Endothelial cell of umbilical vein (primary cell): ENCODE data around the gene PGAP3. TPM values are rescaled to one million over a fixed set of nuclear protein-coding genes. Genes with fewer than 3 reads are reported as not detected.

Experiments
- BruUV-seq: library from RNA; stranded (reverse); fragments of 400-500 nt; replicated peaks from 2 replicates; lab custom pipeline; 2021; lab: Mats Ljungman, UMichigan
- CTCF ChIA-PET: fragments of 300-600, 350-600 bp; sonication (Branson Sonifier 250); formaldehyde crosslinking; loops from one replicate; lab custom pipeline; 2021; ENCODE audit warnings: antibody characterized with exemption, inconsistent platforms; lab: Charles Lee
- POLR2A ChIA-PET: fragments of 300-600, 350-600 bp; sonication (Branson Sonifier 250); formaldehyde crosslinking; loops from one replicate; lab custom pipeline; 2021; ENCODE audit warnings: antibody characterized with exemption, inconsistent platforms; lab: Charles Lee
- DNase-seq: peaks from one replicate; pipeline ENCODE4 v3.0.0-alpha.2; 2011; ENCODE audit warnings: low read depth, low spot score
- FAIRE-seq: peaks from 2 replicates; lab custom pipeline; 2011; peaks lifted over from hg19 to GRCh38; lab: Jason Lieb, UNC
- H2AFZ ChIP-seq: 2 replicates; pipeline ENCODE4 v1.6.0; 2012; ENCODE audit warnings: low read depth, low read length, control low read depth, inconsistent platforms
- H3K27ac ChIP-seq: 2 replicates; pipeline ENCODE4 v1.5.1; 2011; ENCODE audit warnings: low read depth, mild to moderate bottlenecking, control low read depth, low read length, moderate library complexity; ENCODE audit not compliant: insufficient read depth
- H3K27me3 ChIP-seq, 2 experiments: 2 replicates each; pipeline versions ENCODE4 v1.6.0 to v1.6.1; 2011; ENCODE audit warnings: low read length in 2 of 2, mixed read lengths in 1 of 2; ENCODE audit not compliant: control insufficient read depth in 2 of 2, insufficient read depth in 2 of 2
- H3K36me3 ChIP-seq, 2 experiments: 2 replicates in 1 of 2; 3 replicates in 1 of 2; pipeline ENCODE4 v1.5.1; 2011; ENCODE audit warnings: low read length in 2 of 2, mild to moderate bottlenecking in 1 of 2, moderate library complexity in 1 of 2; ENCODE audit not compliant: control insufficient read depth in 2 of 2, insufficient read depth in 2 of 2; ENCODE audit errors: extremely low read depth in 1 of 2
- H3K4me1 ChIP-seq: 3 replicates; pipeline ENCODE4 v1.5.1; 2011; ENCODE audit warnings: mild to moderate bottlenecking, low read length; ENCODE audit not compliant: control insufficient read depth, insufficient read depth; ENCODE audit errors: extremely low read depth
- H3K4me2 ChIP-seq: 2 replicates; pipeline ENCODE4 v1.6.1; 2011; ENCODE audit warnings: low read length, control low read depth, mixed read lengths; ENCODE audit not compliant: insufficient read depth
- H3K4me3 ChIP-seq, 3 experiments: fragments of 200-600 bp in 1 of 3; sonication (generic), shearing (Covaris generic) in 1 of 3; replicated peaks in 1 of 3; 2 replicates each; pipeline ENCODE4 v1.5.1; 2011 to 2016; ENCODE audit warnings: control low read depth in 3 of 3, low read length in 3 of 3, mild to moderate bottlenecking in 2 of 3, inconsistent platforms in 1 of 3, low read depth in 1 of 3, moderate library complexity in 1 of 3; ENCODE audit not compliant: insufficient read depth in 1 of 3
- H3K79me2 ChIP-seq: 2 replicates; pipeline ENCODE4 v1.6.0; 2012; ENCODE audit warnings: low read length, inconsistent platforms; ENCODE audit not compliant: control insufficient read depth, insufficient read depth
- H3K9ac ChIP-seq: replicated peaks from 2 replicates; pipeline ENCODE3; 2011; ENCODE audit warnings: low read length, control low read depth; ENCODE audit not compliant: insufficient read depth; ENCODE audit errors: extremely low read depth
- H3K9me1 ChIP-seq: replicated peaks from 3 replicates; pipeline ENCODE4 v1.6.0; 2011; ENCODE audit warnings: mild to moderate bottlenecking, low read length; ENCODE audit not compliant: control insufficient read depth, insufficient read depth; ENCODE audit errors: extremely low read depth
- H3K9me3 ChIP-seq: replicated peaks from 2 replicates; pipeline ENCODE4 v1.5.1; 2012; ENCODE audit warnings: low read length, inconsistent platforms; ENCODE audit not compliant: control insufficient read depth, insufficient read depth
- H4K20me1 ChIP-seq: replicated peaks from 2 replicates; pipeline ENCODE3; 2011; ENCODE audit warnings: mild to moderate bottlenecking, low read length; ENCODE audit not compliant: control insufficient read depth, insufficient read depth; ENCODE audit errors: extremely low read depth
- CTCF ChIP-seq, 2 donors: IDR thresholded peaks; 1 replicate in 1 of 2; 2 replicates in 1 of 2; pipeline ENCODE4 v1.5.1; 2011; ENCODE audit warnings: low read length in 2 of 2, mild to moderate bottlenecking in 2 of 2, moderate library complexity in 2 of 2, control low read depth in 1 of 2, inconsistent platforms in 1 of 2, low read depth in 1 of 2; ENCODE audit not compliant: insufficient read depth in 1 of 2; ENCODE audit errors: extremely low read depth in 1 of 2
- EZH2 ChIP-seq: IDR thresholded peaks from 2 replicates; pipeline ENCODE4 v1.6.1; 2012; ENCODE audit warnings: borderline replicate concordance, low read depth, mild to moderate bottlenecking, moderate library complexity, low read length, inconsistent platforms; ENCODE audit not compliant: severe bottlenecking
- FOS ChIP-seq: IDR thresholded peaks from 2 replicates; pipeline ENCODE4 v1.6.1; 2011; ENCODE audit warnings: mild to moderate bottlenecking, low read length, moderate library complexity, borderline replicate concordance; ENCODE audit not compliant: insufficient read depth
- GATA2 ChIP-seq: IDR thresholded peaks from 2 replicates; pipeline ENCODE4 v1.7.0; 2011; ENCODE audit warnings: low read depth, mild to moderate bottlenecking, moderate library complexity, mixed read lengths, low read length; ENCODE audit not compliant: insufficient read length, insufficient read depth
- JUN ChIP-seq: IDR thresholded peaks from 2 replicates; pipeline ENCODE4 v1.6.1; 2011; ENCODE audit warnings: borderline replicate concordance, low read depth; ENCODE audit not compliant: insufficient read length, insufficient read depth
- MAX ChIP-seq: IDR thresholded peaks from 2 replicates; pipeline ENCODE4 v1.6.1; 2011; ENCODE audit not compliant: insufficient read depth, insufficient read length
- MYC ChIP-seq: IDR thresholded peaks from one replicate; pipeline ENCODE4 v1.6.1; 2011; ENCODE audit warnings: mild to moderate bottlenecking, low read depth, low read length
- POLR2A ChIP-seq: IDR thresholded peaks from 2 replicates; pipeline ENCODE4 v1.6.1; 2012; ENCODE audit warnings: low read depth, mild to moderate bottlenecking, control low read depth, low read length
- POLR2AphosphoS5 ChIP-seq: IDR thresholded peaks from 2 replicates; pipeline ENCODE4 v1.6.1; 2012; ENCODE audit warnings: low read depth, mild to moderate bottlenecking, control low read depth, low read length, moderate library complexity; ENCODE audit not compliant: insufficient read depth
- dilution Hi-C: fragments of 300-500 bp; cut with MboI; formaldehyde crosslinking; loops from one replicate; pipeline ENCODE4 v1.15.0; 2019; ENCODE audit warnings: low sequenced_read_pairs; ENCODE audit not compliant: extremely low pct_ligation_motif_present
- intact Hi-C: fragments of 100-400 bp; cut with micrococcal nuclease; formaldehyde crosslinking; loops from one replicate; pipeline ENCODE4 v1.10.0; 2022
- polyA plus RNA-seq, 4 experiments: library from polyadenylated mRNA; depleted of rRNA in 3 of 4; stranded (reverse) in 3 of 4; unstranded in 1 of 4; fragments of >200 nt; gene quantifications; 2 replicates each; pipeline versions ENCODE4 v1.2.1 to v1.2.3, GENCODE V29; 2011 to 2012; ENCODE audit warnings: missing spikeins in 1 of 4
- total RNA-seq: library from RNA; stranded (reverse); gene quantifications from 2 replicates; pipeline ENCODE4 v1.2.3, GENCODE V29; 2021

The PGAP3 gene
- total and polyA plus RNA-seq, 2 donors (not counting 3 experiments of a cell fraction or from before 2014, with no cell fraction given): 6.4 to 14.9 TPM

- intact Hi-C loops: loop anchor here (10.0 kb wide), 1 partner anchor 327 kb away; no protein-coding TSS in a partner anchor
- POLR2A ChIA-PET: no interaction called here
Measured at GRCh38 chr17:39627712-39628516, 59.9 kb downstream of the PGAP3 start.

More at GRCh38 chr17:39627712-39628516, 59.9 kb downstream of the PGAP3 start:
- Histone ChIP-seq H3K27me3 (peaks cover 56 to 64% of the 10 kb centered on the region in 2 experiments), H3K79me2 (no peaks in the 10 kb centered on the region), H3K4me3 (no peak overlapping the region), H3K27ac (no peak overlapping the region), H3K9ac (no peak overlapping the region), H3K36me3 (no peaks in the 10 kb centered on the region), H3K4me2 (no peak overlapping the region), H3K9me3 (no peaks in the 10 kb centered on the region), H4K20me1 (no peaks in the 10 kb centered on the region), H3K4me1 (no peaks in the 10 kb centered on the region), H2AFZ (no peak overlapping the region), H3K9me1 (no peaks in the 10 kb centered on the region)
- no peak for FAIRE-seq
- TF ChIP-seq POLR2A: no peak
- TF ChIP-seq MAX: no peak
- TF ChIP-seq EZH2: no peak
- TF ChIP-seq GATA2: no peak
- TF ChIP-seq CTCF (IDR thresholded peaks at IDR 0.05; ENCODE audit: extremely low read depth in 1 of 2, insufficient read depth in 1 of 2, low read depth in 1 of 2, low read length in 2 of 2): no peak
- no peak for TF ChIP-seq POLR2AphosphoS5
- TF ChIP-seq MYC: no peak
- TF ChIP-seq JUN: no peak
- no peak for TF ChIP-seq FOS
- BruUV-seq: no TSS peak
- dilution Hi-C loops: no loop called here
- CTCF ChIA-PET: interaction anchor here (1.0 to 1.9 kb wide), 7 partner anchors 10 to 101 kb away, joined by 3 to 8 read pairs (median 4); partner anchors contain the start of gene PNMT
- DNase-seq: no peak
